ENCODE results near the gene AMBRA1.

- TF ChIP-seq CTCF (conservative IDR thresholded peaks at IDR 0.05; ENCODE audit: low read length): no peak
- TF ChIP-seq EZH2phosphoT487 (IDR thresholded peaks at IDR 0.05; ENCODE audit: borderline replicate concordance, low read depth, low read length): no peak
These were observed 171.2 kb downstream of the AMBRA1 start for GRCh38 chr11:46422588-46422987.
